Skeletal muscle tissue (tissue), 4 donors: ENCODE data around the gene IGF1R. TPM values are rescaled to one million over a fixed set of nuclear protein-coding genes. Genes with fewer than 3 reads are reported as not detected.

Experiments
- H3K27ac ChIP-seq: one replicate; pipeline ENCODE4 v1.7.0; 2013; ENCODE audit warnings: mild to moderate bottlenecking, low read depth, low read length, inconsistent platforms
- H3K27me3 ChIP-seq, 3 donors: one replicate each; pipeline ENCODE4 v1.7.0; 2013; ENCODE audit warnings: low read length in 3 of 3; ENCODE audit not compliant: control insufficient read depth in 3 of 3, insufficient read depth in 3 of 3
- H3K36me3 ChIP-seq, 3 donors: one replicate each; pipeline ENCODE4 v1.7.0; 2013; ENCODE audit warnings: low read length in 3 of 3; ENCODE audit not compliant: control insufficient read depth in 3 of 3, insufficient read depth in 3 of 3
- H3K4me1 ChIP-seq, 3 donors: one replicate each; pipeline ENCODE4 v1.7.0; 2013; ENCODE audit warnings: low read length in 3 of 3, mild to moderate bottlenecking in 3 of 3; ENCODE audit not compliant: control insufficient read depth in 3 of 3, insufficient read depth in 3 of 3
- H3K4me3 ChIP-seq, 3 donors: one replicate each; pipeline ENCODE4 v1.7.0; 2013; ENCODE audit warnings: low read length in 3 of 3
- H3K9ac ChIP-seq, 3 donors: one replicate each; pipeline ENCODE4 v1.7.0; 2013; ENCODE audit warnings: low read length in 3 of 3, mild to moderate bottlenecking in 3 of 3, moderate library complexity in 2 of 3, low read depth in 1 of 3
- H3K9me3 ChIP-seq, 3 donors: one replicate each; pipeline ENCODE4 v1.7.0; 2013; ENCODE audit warnings: low read length in 3 of 3; ENCODE audit not compliant: control insufficient read depth in 3 of 3
- total RNA-seq: library from RNA; depleted of rRNA; stranded (reverse); fragments of >200 nt; gene quantifications from one replicate; pipeline ENCODE4 v1.2.3, GENCODE V29; 2014
- donor health status: Osteomylitis.

The IGF1R gene
- total RNA-seq, 1 donor from 2014 or later, result 25.6 TPM

DNA sequence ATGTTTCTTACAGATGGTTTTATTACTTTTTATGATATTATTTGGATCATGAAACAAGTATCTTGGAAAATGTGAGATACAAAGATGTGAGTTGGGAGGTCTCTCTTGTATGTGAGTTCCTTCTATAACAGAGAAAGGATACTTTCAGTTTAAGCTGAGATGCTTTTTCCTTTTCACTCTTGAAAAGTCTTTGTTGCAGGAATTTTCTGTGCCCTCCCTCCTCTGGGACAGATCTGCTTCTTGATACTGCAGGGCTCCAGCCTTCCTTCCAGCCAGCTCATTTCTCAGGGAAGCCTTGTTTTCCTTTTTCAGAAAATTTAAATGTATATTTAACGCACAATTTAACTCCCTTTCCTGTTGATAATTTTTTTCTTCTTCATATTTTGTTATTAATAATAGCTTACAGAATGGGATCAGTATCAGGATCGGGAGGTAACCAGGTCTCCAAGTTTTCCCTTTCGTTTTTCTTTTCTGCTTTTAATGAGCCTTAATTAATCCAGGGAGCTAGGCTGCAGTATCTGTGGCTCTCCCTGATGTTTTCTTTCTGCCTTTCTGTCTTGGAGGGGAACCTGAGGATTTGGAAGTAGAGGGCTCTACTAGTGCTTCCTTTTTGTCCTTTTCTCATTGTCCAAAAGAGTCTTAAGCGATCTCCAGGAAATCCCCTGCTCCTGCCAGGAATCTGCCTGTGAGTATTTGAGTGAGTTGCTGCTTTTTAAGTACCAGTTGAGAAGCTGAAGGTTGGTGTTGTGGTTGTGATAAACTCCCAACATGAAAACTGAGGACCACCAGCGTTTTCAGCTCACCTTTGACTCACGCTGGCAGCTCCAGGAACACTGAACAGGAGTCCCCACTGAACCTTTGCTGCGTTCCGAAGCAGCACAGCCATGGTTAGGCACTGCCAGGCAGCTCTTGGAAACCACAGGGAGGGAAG is 105.7 kb downstream of the IGF1R start:
- Histone ChIP-seq H3K9me3 (no peaks in the 10 kb centered on the region), H3K27ac (no peak overlapping the region), H3K27me3 (no peaks in the 10 kb centered on the region), H3K9ac (peak overlapping the region in 2 of 3 donors; percentile 13 to 45), H3K36me3 (no peaks in the 10 kb centered on the region), H3K4me1 (peaks cover 7 to 14% (median 10%) of the 10 kb centered on the region in 3 donors), H3K4me3 (peak overlapping the region in 2 of 3 donors; percentile 49 to 57)

DNA sequence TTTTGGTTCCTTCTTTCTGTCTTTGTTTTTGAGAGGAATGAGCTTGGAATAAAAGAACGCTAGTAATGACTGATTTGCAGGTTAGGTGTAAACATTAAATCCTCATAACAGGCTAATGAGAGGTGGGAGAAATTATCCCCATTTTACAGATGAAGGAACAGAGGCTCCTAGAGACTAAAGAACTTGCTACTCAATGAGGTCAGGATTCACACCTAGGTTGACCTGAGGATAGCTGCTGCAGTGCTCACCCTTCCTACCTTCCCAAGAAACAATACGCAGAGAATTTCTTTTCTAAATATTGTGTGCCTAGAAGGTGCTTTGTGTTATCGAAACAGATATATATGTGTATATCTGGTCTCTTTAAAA is 106.3 kb downstream of the IGF1R start:
- Histone ChIP-seq H3K9me3 (no peaks in the 10 kb centered on the region), H3K27me3 (no peaks in the 10 kb centered on the region), H3K36me3 (no peaks in the 10 kb centered on the region), H3K4me1 (peaks cover 7 to 14% (median 10%) of the 10 kb centered on the region in 3 donors), H3K27ac (no peak overlapping the region), H3K9ac (no peak overlapping the region), H3K4me3 (peak overlapping the region in 1 of 3 donors; percentile 49)

DNA sequence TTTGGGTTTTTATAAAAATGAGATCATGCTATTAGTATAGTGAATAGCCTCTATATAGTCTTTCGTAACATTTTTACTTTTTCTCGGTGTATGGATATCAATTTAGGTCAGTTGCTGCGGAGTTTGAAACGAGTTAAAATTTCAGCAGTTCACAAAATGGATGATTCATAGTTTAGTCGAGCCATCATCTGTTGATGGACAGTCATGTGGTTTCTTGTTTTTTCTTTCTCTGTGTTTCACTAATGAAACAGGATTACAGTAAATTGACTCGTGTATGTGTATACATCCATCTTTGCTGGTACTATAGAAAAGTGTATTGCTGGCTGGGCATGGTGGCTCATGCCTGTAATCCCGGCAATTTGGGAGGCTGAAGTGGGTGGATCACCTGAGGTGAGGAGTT is 106.8 kb downstream of the IGF1R start:
- Histone ChIP-seq H3K27ac (no peak overlapping the region), H3K9me3 (no peaks in the 10 kb centered on the region), H3K36me3 (no peaks in the 10 kb centered on the region), H3K9ac (no peak overlapping the region), H3K4me1 (peaks cover 7 to 14% (median 8%) of the 10 kb centered on the region in 3 donors), H3K27me3 (no peaks in the 10 kb centered on the region), H3K4me3 (no peak overlapping the region)

DNA sequence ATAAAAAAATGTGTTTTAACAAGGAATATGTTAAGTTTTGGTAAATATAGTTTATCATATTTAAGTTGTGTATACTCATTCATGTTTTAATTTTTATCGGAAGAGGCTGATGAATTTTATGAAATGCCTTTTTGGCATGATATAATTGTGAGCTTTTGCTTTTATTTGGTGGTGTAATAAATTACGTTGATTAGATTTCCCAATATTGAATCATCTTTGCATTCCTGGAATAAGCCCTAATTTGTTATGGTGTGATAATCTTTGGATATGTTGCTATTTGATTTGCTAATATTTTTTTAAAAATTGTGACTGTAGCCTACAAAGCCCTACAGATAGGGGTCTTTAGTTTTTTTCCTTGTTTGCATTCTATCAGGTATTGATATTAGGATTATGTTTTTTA is 107.4 kb downstream of the IGF1R start:
- Histone ChIP-seq H3K4me1 (peaks cover 9 to 21% (median 14%) of the 10 kb centered on the region in 3 donors), H3K4me3 (no peak overlapping the region), H3K27me3 (no peaks in the 10 kb centered on the region), H3K36me3 (no peaks in the 10 kb centered on the region), H3K9me3 (no peaks in the 10 kb centered on the region), H3K27ac (no peak overlapping the region), H3K9ac (no peak overlapping the region)

DNA sequence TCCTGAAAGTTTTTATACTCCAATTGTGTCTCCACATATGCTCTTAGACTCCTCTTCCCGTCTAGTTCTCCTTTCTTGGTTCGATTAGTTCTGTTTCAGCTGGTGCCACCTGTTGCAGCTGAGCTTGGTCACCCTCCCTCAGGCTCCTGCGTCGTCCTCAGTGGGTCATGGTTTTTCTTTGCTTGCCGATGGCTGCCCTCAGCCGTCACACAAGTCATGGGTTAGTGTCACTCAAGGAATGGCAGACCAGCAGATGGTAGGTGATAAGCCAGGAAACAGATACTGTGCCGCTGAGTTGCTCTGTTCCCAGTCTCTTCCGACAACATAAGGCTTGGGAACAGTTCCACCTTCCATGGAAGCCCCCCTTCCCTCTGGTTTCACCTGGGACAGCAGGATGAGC is 109.9 kb downstream of the IGF1R start:
- Histone ChIP-seq H3K36me3 (no peaks in the 10 kb centered on the region), H3K27me3 (no peaks in the 10 kb centered on the region), H3K4me3 (no peak overlapping the region), H3K4me1 (peaks cover 14 to 33% (median 18%) of the 10 kb centered on the region in 3 donors), H3K27ac (no peak overlapping the region), H3K9me3 (no peaks in the 10 kb centered on the region), H3K9ac (no peak overlapping the region)

DNA sequence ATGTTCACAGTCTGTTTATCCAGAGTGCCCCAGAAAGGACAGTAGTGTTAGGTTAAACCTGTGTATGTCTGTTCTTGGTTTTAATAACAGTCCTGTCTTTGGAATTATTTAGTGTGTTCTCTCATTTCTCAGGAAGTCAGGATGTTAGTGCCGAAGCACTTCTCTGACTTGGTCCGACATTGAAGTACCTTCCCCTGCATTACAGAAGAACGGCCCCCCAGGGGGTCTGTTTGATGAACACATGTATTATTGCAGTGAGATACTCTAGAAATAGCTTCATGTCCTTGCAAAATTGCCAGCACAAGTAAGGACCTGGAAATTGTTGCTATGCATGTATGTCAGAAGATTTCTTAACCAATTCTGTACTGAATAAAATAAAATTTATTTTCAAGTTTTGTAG is 110.9 kb downstream of the IGF1R start:
- H3K36me3 ChIP-seq, result no peaks in the 10 kb centered on the region
- no peak overlapping the region for H3K9ac ChIP-seq
- H3K27me3 ChIP-seq, result no peaks in the 10 kb centered on the region
- no peak overlapping the region for H3K4me3 ChIP-seq
- H3K4me1 ChIP-seq, result peaks cover 11 to 31% (median 19%) of the 10 kb centered on the region in 3 donors
- no peak overlapping the region for H3K27ac ChIP-seq
- no peaks in the 10 kb centered on the region for H3K9me3 ChIP-seq

DNA sequence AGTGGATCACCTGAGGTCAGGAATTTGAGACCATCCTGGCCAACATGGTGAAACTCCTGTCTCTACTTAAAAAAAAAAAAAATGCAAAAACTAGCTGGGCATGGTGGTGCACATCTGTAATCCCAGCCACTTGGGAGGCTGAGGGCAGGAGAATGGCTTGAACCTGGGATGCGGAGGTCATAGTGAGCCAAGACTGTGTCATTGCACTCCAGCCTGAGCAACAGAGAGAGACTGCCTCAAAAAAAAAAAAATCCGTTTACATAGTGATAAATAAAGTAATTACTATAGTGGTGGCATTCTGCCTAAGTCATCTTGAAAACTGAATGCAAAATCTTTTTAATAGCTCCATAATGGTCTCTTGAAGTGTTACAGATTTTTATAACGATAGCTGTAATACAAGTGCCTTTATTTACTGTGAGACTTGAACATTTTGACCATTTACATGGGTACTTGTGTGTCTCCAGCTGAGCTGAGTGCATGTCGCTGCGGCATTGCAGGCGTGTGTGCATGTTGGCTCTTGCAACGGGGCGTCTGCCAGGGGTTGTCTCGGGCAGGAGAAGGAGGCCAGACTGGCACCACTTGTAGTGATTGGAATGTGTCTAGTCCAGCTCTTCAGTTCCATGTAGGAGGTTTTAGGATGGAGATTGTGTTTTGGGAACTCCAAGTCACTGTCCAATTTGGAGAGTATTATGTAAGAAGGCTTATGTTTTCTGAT is 111.9 kb downstream of the IGF1R start:
- Histone ChIP-seq H3K9me3 (no peaks in the 10 kb centered on the region), H3K4me3 (no peak overlapping the region), H3K9ac (no peak overlapping the region), H3K27me3 (no peaks in the 10 kb centered on the region), H3K4me1 (peaks cover 7 to 28% (median 17%) of the 10 kb centered on the region in 3 donors), H3K36me3 (no peaks in the 10 kb centered on the region), H3K27ac (no peak overlapping the region)

DNA sequence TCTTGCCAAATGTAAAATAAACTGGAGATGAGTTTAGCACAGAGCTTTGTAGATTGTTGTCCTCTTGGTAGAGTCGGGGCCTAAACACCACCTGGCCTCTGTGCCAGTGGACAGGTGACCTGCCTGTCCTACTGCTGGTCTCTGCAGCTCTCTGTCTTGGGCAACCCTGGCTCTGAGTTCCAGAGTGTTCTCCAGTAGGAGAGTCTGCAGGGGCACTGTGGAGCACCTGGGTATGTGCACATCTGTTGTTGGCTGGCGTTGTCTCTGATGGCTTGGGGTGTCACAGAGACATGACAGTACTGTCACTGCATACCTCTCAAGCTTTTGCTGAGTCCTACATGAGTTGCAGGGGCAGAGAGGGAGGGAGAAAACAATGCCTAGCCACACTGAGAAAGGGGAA is 112.6 kb downstream of the IGF1R start:
- H3K4me1 ChIP-seq, result peaks cover 7 to 28% (median 17%) of the 10 kb centered on the region in 3 donors

DNA sequence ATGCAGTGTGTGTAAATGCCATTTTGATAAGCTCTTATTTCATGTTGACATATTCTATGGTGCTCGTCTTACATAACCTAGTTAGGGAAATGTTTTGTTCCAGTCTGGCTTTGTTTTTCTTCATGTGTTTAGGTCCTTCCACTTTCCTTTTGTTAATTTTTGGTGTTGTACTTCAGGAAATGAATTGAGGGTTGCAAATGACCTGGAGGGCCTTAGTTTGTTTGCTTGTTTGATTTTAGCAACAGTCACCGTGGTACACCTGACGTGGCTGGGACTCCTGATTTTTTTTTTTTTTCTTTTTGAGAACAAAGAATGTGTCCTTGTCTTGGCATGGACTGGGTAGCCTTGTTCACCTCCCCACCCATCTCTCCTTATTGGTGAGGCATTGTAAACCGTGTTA is 114.8 kb downstream of the IGF1R start:
- Histone ChIP-seq H3K36me3 (no peaks in the 10 kb centered on the region), H3K4me1 (peaks cover 7 to 31% (median 15%) of the 10 kb centered on the region in 3 donors), H3K9ac (no peak overlapping the region), H3K4me3 (no peak overlapping the region), H3K9me3 (no peaks in the 10 kb centered on the region), H3K27ac (no peak overlapping the region), H3K27me3 (no peaks in the 10 kb centered on the region)

More for the DNA sequence above, 112.6 kb downstream of the IGF1R start:
- Histone ChIP-seq H3K9ac (no peak overlapping the region), H3K4me3 (no peak overlapping the region), H3K9me3 (no peaks in the 10 kb centered on the region), H3K27me3 (no peaks in the 10 kb centered on the region), H3K27ac (no peak overlapping the region), H3K36me3 (no peaks in the 10 kb centered on the region)

DNA sequence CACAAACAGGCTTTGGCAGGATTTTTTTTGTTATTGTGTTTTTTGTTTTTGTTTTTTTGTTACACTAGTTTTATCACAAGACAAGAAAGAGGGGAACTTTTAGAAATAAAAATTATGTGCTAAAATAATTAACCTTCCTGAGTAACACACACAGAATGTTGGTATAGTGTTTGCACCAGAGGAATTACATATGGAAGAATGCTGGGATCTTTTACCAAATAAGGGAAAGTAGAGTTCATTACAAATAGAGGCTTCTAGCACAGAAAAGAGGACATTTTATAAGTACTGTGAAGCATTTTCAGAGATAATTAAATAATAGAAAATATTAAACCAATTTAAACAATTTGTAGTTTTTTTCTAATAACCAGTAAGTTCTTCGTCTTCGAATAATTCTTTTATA is 116.0 kb downstream of the IGF1R start:
- no peaks in the 10 kb centered on the region for H3K9me3 ChIP-seq
- no peaks in the 10 kb centered on the region for H3K36me3 ChIP-seq
- no peak overlapping the region for H3K4me3 ChIP-seq
- H3K27ac ChIP-seq, result no peak overlapping the region
- peaks cover 7 to 24% (median 13%) of the 10 kb centered on the region in 3 donors for H3K4me1 ChIP-seq
- H3K27me3 ChIP-seq, result no peaks in the 10 kb centered on the region
- no peak overlapping the region for H3K9ac ChIP-seq
